HepG2 (cell line): ENCODE data around the gene NPC1.

ENCODE experiments used
- EP300 ChIP-seq, 3 experiments: sonication (generic) in 1 of 3; formaldehyde crosslinking in 1 of 3; IDR thresholded peaks; 2 replicates each; pipeline versions ENCODE4 v1.5.1 to v1.6.1; 2011 to 2020; ENCODE audit warnings: low read depth in 2 of 3, low read length in 2 of 3, borderline replicate concordance in 1 of 3, improper control_type of control experiment in 1 of 3, mild to moderate bottlenecking in 1 of 3, missing genetic modification reagents in 1 of 3, moderate library complexity in 1 of 3
- GZF1 ChIP-seq: sonication (generic); formaldehyde crosslinking; IDR thresholded peaks from 2 replicates; pipeline ENCODE4 v1.5.1; 2020; ENCODE audit warnings: mild to moderate bottlenecking, missing genetic modification reagents
- HMG20B ChIP-seq: conservative IDR thresholded peaks from 2 replicates; pipeline ENCODE4 v1.6.1; 2016; ENCODE audit warnings: missing genetic modification reagents, missing compliant biosample characterization
- NR2C2 ChIP-seq: sonication (generic); formaldehyde crosslinking; IDR thresholded peaks from 2 replicates; pipeline ENCODE4 v1.4.0; 2020; ENCODE audit warnings: missing genetic modification reagents, mild to moderate bottlenecking, moderate library complexity, borderline replicate concordance
- POLR2A ChIP-seq, 2 experiments: IDR thresholded peaks; 2 replicates each; pipeline ENCODE4 v1.6.1; 2011; ENCODE audit warnings: low read depth in 2 of 2, low read length in 2 of 2, mild to moderate bottlenecking in 1 of 2, moderate library complexity in 1 of 2; ENCODE audit not compliant: insufficient read depth in 1 of 2
- TAF1 ChIP-seq: sonication (generic); formaldehyde crosslinking; IDR thresholded peaks from 2 replicates; pipeline ENCODE4 v1.4.0; 2020; ENCODE audit warnings: missing genetic modification reagents
- ZBTB20 ChIP-seq: sonication (generic); formaldehyde crosslinking; IDR thresholded peaks from 2 replicates; pipeline ENCODE4 v1.8.1; 2023; ENCODE audit warnings: missing genetic modification reagents, low read depth, mild to moderate bottlenecking, borderline replicate concordance
- ZNF274 ChIP-seq: sonication (generic); formaldehyde crosslinking; IDR thresholded peaks from 2 replicates; pipeline ENCODE4 v1.5.1; 2020; ENCODE audit warnings: mild to moderate bottlenecking, missing genetic modification reagents
- TF ChIP-seq, protein P1 (sequence below): sonication (generic); formaldehyde crosslinking; IDR thresholded peaks from 2 replicates; pipeline ENCODE4 v1.4.0; 2020; ENCODE audit warnings: missing genetic modification reagents
- TF ChIP-seq, protein P2 (sequence below): sonication (generic); formaldehyde crosslinking; IDR thresholded peaks from 2 replicates; pipeline ENCODE4 v1.5.0; 2020; ENCODE audit warnings: mild to moderate bottlenecking, missing genetic modification reagents, moderate library complexity
- TF ChIP-seq, protein P3 (sequence below): conservative IDR thresholded peaks from 2 replicates; pipeline ENCODE4 v1.6.1; 2018; ENCODE audit warnings: missing genetic modification reagents

- TF ChIP-seq, protein P1, sequence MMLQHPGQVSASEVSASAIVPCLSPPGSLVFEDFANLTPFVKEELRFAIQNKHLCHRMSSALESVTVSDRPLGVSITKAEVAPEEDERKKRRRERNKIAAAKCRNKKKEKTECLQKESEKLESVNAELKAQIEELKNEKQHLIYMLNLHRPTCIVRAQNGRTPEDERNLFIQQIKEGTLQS (CRISPR knock-in tag): no peak
- TF ChIP-seq POLR2A (IDR thresholded peaks at IDR 0.05; ENCODE audit: insufficient read depth in 1 of 2, low read depth in 2 of 2, low read length in 2 of 2) (no peak), GZF1 (no peak), EP300 (IDR thresholded peaks at IDR 0.05; ENCODE audit: low read depth in 2 of 2, low read length in 2 of 2) (no peak), EP300 (CRISPR knock-in tag; IDR thresholded peaks at IDR 0.05; ENCODE audit: borderline replicate concordance) (no peak), NR2C2 (CRISPR knock-in tag) (no peak), TAF1 (CRISPR knock-in tag) (no peak), HMG20B (CRISPR knock-in tag) (no peak), ZBTB20 (CRISPR knock-in tag) (no peak), ZNF274 (no peak)
- TF ChIP-seq, protein P2, sequence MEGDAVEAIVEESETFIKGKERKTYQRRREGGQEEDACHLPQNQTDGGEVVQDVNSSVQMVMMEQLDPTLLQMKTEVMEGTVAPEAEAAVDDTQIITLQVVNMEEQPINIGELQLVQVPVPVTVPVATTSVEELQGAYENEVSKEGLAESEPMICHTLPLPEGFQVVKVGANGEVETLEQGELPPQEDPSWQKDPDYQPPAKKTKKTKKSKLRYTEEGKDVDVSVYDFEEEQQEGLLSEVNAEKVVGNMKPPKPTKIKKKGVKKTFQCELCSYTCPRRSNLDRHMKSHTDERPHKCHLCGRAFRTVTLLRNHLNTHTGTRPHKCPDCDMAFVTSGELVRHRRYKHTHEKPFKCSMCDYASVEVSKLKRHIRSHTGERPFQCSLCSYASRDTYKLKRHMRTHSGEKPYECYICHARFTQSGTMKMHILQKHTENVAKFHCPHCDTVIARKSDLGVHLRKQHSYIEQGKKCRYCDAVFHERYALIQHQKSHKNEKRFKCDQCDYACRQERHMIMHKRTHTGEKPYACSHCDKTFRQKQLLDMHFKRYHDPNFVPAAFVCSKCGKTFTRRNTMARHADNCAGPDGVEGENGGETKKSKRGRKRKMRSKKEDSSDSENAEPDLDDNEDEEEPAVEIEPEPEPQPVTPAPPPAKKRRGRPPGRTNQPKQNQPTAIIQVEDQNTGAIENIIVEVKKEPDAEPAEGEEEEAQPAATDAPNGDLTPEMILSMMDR (CRISPR knock-in tag): no peak
- TF ChIP-seq, protein P3, sequence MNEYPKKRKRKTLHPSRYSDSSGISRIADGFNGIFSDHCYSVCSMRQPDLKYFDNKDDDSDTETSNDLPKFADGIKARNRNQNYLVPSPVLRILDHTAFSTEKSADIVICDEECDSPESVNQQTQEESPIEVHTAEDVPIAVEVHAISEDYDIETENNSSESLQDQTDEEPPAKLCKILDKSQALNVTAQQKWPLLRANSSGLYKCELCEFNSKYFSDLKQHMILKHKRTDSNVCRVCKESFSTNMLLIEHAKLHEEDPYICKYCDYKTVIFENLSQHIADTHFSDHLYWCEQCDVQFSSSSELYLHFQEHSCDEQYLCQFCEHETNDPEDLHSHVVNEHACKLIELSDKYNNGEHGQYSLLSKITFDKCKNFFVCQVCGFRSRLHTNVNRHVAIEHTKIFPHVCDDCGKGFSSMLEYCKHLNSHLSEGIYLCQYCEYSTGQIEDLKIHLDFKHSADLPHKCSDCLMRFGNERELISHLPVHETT: no peak
Measured at GRCh38 chr18:23537274-23537673, 49.0 kb downstream of the NPC1 start.
